Measurements from ENCODE around the gene GPR35. TPM values are rescaled to one million over a fixed set of nuclear protein-coding genes. Genes with fewer than 3 reads are reported as not detected.

Gene GPR35
- total RNA-seq, 1 experiment from 2014 or later, result 1.9 TPM

DNA sequence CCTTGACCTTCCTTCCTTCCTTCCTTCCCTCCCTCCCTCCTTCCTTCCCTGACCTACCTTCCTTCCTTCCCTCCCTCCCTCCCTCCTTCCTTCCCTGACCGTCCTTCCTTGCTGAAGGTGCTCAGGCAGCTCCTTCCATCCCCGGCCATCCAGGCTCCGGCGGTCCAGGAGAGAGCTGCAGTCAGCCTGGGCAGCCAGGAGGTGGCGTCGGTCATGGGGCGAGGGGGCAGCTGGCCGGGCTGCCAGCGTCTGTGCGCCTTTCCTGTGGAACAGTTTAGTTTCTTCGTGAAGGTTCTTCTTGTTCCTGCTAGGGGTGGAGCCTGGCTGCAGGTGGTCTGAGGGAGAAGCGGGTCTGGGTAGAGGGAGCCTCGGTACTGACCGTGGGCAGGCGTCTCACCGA, 15.7 kb downstream of the GPR35 start:
- no peak for DNase-seq
- H3K4me1 ChIP-seq (ENCODE audit: low read length), result no peaks in the 10 kb centered on the region
- H3K9ac ChIP-seq (ENCODE audit: low read length), result no peak overlapping the region
- H4K20me1 ChIP-seq (ENCODE audit: insufficient read depth, low read depth, low read length), result no peaks in the 10 kb centered on the region
- no peaks in the 10 kb centered on the region for H3K9me2 ChIP-seq (replicated peaks; ENCODE audit: insufficient read depth, low read length)
- H3K36me3 ChIP-seq (ENCODE audit: insufficient read depth, low read length), result no peaks in the 10 kb centered on the region
- H3K9me3 ChIP-seq (ENCODE audit: low read length), result no peaks in the 10 kb centered on the region
- no peaks in the 10 kb centered on the region for H3K79me2 ChIP-seq (ENCODE audit: low read length)
- H2AFZ ChIP-seq (ENCODE audit: low read length), result no peak overlapping the region
- no peaks in the 10 kb centered on the region for H3K27me3 ChIP-seq (ENCODE audit: low read length)
- H3K4me3 ChIP-seq (ENCODE audit: low read length), result no peak overlapping the region
- H3K4me2 ChIP-seq (ENCODE audit: low read depth, low read length, poor library complexity, severe bottlenecking), result no peak overlapping the region
- no peak overlapping the region for H3K27ac ChIP-seq (ENCODE audit: low read length)

DNA sequence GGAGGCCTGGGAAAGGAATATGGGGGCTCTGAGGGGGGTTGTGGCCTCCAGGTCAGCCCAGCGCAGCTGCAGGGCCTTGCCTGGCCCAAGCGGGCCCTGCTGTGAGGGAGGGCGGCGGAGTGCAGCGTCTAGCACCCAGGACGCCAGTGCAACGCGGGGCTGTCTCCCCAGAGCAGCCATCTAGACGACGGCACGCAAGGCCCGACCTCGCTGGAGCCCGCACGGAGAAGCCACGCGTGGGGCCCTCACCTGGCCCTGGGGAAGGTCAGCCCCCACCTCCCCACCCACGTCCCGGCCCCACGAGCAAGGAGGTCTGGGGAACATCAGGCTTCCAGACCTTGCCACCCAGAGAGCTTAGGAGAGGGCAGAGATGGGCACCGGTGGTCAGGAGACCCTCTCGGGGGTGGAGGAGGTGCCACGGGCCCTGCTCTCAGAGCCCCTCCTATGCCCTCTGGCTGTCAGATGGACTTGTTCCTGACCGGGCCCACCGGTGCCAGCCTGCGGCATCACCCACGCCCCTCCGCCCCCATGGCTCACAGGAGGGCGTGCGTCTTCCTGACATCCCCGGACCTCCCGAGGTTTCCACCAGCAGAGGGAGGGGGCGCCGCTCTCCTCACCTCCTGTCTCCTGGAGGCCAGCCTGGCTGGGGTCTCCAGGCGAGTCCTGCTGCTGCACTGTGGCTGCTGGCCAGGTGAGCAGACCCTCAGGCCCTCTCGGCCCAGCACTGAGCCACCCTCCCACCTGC, 17.0 kb downstream of the GPR35 start:
- H3K79me2 ChIP-seq (ENCODE audit: low read length), result no peaks in the 10 kb centered on the region
- H3K9me3 ChIP-seq (ENCODE audit: low read length), result no peaks in the 10 kb centered on the region
- H3K27me3 ChIP-seq (ENCODE audit: low read length), result no peaks in the 10 kb centered on the region
- no peak overlapping the region for H3K4me3 ChIP-seq (ENCODE audit: low read length)
- DNase-seq, result no peak
- no peak overlapping the region for H2AFZ ChIP-seq (ENCODE audit: low read length)
- H3K9ac ChIP-seq (ENCODE audit: low read length), result no peak overlapping the region
- H3K9me2 ChIP-seq (replicated peaks; ENCODE audit: insufficient read depth, low read length), result no peaks in the 10 kb centered on the region
- no peaks in the 10 kb centered on the region for H3K4me1 ChIP-seq (ENCODE audit: low read length)
- no peaks in the 10 kb centered on the region for H3K36me3 ChIP-seq (ENCODE audit: insufficient read depth, low read length)
- H3K27ac ChIP-seq (ENCODE audit: low read length), result no peak overlapping the region
- H4K20me1 ChIP-seq (ENCODE audit: insufficient read depth, low read depth, low read length), result no peaks in the 10 kb centered on the region
- no peak overlapping the region for H3K4me2 ChIP-seq (ENCODE audit: low read depth, low read length, poor library complexity, severe bottlenecking)

DNA sequence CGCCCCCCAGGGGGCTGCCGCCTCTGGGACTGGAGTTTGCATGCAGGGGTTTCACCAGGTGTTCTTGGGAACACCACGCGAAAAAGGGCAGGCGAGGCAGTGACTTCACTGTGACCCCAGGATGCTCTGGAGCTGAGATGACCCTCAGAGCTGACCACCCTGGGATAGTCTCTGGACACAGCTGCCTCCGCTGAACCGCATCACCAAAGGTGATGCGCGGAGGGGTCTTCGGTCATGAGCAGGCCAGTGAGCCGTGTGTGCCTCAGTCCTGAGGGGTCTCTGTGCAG, 17.5 kb downstream of the GPR35 start:
- H3K79me2 ChIP-seq (ENCODE audit: low read length), result no peaks in the 10 kb centered on the region
- H3K36me3 ChIP-seq (ENCODE audit: insufficient read depth, low read length), result no peaks in the 10 kb centered on the region
- DNase-seq, result no peak
- no peak overlapping the region for H3K4me2 ChIP-seq (ENCODE audit: low read depth, low read length, poor library complexity, severe bottlenecking)
- no peaks in the 10 kb centered on the region for H3K9me3 ChIP-seq (ENCODE audit: low read length)
- H2AFZ ChIP-seq (ENCODE audit: low read length), result no peak overlapping the region
- no peak overlapping the region for H3K27ac ChIP-seq (ENCODE audit: low read length)
- no peaks in the 10 kb centered on the region for H4K20me1 ChIP-seq (ENCODE audit: insufficient read depth, low read depth, low read length)
- no peaks in the 10 kb centered on the region for H3K27me3 ChIP-seq (ENCODE audit: low read length)
- H3K4me1 ChIP-seq (ENCODE audit: low read length), result no peaks in the 10 kb centered on the region
- H3K9ac ChIP-seq (ENCODE audit: low read length), result no peak overlapping the region
- no peak overlapping the region for H3K4me3 ChIP-seq (ENCODE audit: low read length)
- H3K9me2 ChIP-seq (replicated peaks; ENCODE audit: insufficient read depth, low read length), result no peaks in the 10 kb centered on the region

DNA sequence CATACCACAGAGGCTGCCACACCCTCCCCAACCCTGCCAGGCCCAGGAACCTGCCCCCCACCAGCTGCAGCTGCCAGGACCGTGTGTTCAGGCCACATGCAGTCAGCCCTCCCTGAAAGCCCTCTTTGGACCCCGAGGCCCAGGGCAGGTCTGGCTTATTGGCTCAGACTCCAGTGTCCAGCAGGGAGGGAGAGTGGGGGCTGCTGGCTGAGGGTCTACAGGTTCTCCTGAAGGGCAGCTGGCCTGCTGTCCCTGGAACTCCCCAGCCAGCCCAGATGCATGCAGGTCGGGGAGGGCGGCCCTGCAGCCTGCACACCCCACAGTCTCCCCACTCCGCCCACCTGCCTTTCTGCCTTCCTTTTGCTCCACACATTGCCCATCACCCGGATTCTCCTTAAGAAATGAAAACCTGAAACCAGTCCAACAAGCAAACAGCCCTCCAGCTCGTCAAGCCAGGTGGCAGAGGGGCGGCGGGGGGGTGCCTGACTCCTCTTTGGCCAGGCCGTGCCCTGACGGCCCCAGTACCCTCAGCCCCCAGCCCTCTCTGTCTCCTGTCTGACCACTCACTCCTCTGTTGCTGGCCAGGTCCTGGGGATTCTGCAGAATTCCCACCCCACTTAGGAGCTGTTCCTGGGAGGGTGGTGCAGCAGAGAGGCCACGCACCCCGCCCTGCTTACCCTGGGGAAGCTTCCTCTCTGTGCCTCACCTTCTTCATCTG, 18.0 kb downstream of the GPR35 start:
- no peaks in the 10 kb centered on the region for H3K9me3 ChIP-seq (ENCODE audit: low read length)
- no peaks in the 10 kb centered on the region for H3K36me3 ChIP-seq (ENCODE audit: insufficient read depth, low read length)
- DNase-seq, result no peak
- no peak overlapping the region for H3K27ac ChIP-seq (ENCODE audit: low read length)
- H3K4me3 ChIP-seq (ENCODE audit: low read length), result no peak overlapping the region
- H3K27me3 ChIP-seq (ENCODE audit: low read length), result no peaks in the 10 kb centered on the region
- H3K4me1 ChIP-seq (ENCODE audit: low read length), result no peaks in the 10 kb centered on the region
- H3K4me2 ChIP-seq (ENCODE audit: low read depth, low read length, poor library complexity, severe bottlenecking), result no peak overlapping the region
- no peaks in the 10 kb centered on the region for H3K79me2 ChIP-seq (ENCODE audit: low read length)
- H2AFZ ChIP-seq (ENCODE audit: low read length), result no peak overlapping the region
- no peaks in the 10 kb centered on the region for H3K9me2 ChIP-seq (replicated peaks; ENCODE audit: insufficient read depth, low read length)
- H4K20me1 ChIP-seq (ENCODE audit: insufficient read depth, low read depth, low read length), result no peaks in the 10 kb centered on the region
- H3K9ac ChIP-seq (ENCODE audit: low read length), result no peak overlapping the region

DNA sequence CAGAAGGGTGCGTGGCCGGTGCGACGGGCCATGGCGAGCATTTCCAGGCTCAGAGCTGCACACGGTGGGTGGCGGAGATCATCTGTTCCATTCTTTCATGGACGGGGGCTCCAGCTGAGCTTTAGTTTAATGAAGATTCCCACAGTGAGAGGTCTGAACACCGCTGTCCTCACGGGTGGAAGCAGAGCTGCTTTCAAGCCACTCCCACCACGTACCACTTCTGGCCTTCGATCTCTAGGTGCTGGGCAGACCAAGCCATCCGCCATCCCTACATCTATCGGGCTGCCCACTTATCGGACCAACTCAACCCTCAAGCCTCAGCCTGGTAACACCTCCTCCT, 18.5 kb downstream of the GPR35 start:
- no peak for DNase-seq
- H3K27me3 ChIP-seq (ENCODE audit: low read length), result no peaks in the 10 kb centered on the region
- no peak overlapping the region for H2AFZ ChIP-seq (ENCODE audit: low read length)
- no peaks in the 10 kb centered on the region for H3K79me2 ChIP-seq (ENCODE audit: low read length)
- H3K4me1 ChIP-seq (ENCODE audit: low read length), result no peaks in the 10 kb centered on the region
- H4K20me1 ChIP-seq (ENCODE audit: insufficient read depth, low read depth, low read length), result no peaks in the 10 kb centered on the region
- H3K4me3 ChIP-seq (ENCODE audit: low read length), result no peak overlapping the region
- H3K9ac ChIP-seq (ENCODE audit: low read length), result no peak overlapping the region
- H3K9me2 ChIP-seq (replicated peaks; ENCODE audit: insufficient read depth, low read length), result no peaks in the 10 kb centered on the region
- H3K27ac ChIP-seq (ENCODE audit: low read length), result no peak overlapping the region
- no peaks in the 10 kb centered on the region for H3K9me3 ChIP-seq (ENCODE audit: low read length)
- no peak overlapping the region for H3K4me2 ChIP-seq (ENCODE audit: low read depth, low read length, poor library complexity, severe bottlenecking)
- no peaks in the 10 kb centered on the region for H3K36me3 ChIP-seq (ENCODE audit: insufficient read depth, low read length)

DNA sequence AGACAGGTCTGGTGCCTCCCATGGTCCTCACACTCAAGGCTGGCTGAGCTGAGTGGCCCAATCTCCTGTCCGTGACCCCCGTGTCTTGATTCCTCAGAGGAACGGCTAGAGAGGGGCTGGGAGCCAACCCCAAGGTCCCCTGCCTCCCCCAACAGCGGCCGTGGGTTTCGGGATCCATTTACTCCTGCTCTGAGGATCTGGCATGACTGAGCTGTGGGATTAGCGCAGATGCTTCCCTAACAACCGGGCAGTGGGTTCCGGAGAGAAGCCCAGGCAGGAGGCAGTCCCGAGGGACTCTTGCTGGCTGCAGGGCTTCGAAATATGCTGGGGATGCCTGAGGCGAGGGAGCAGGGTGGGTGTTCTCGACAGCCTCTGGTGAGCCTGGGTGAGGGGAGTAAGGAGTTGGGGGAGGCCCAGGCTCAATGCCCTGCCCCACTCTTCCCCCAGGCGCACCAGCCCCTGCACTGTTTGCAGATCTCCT, 18.9 kb downstream of the GPR35 start:
- Histone ChIP-seq H3K4me1 (ENCODE audit: low read length) (no peaks in the 10 kb centered on the region), H3K9me3 (ENCODE audit: low read length) (no peaks in the 10 kb centered on the region), H3K4me3 (ENCODE audit: low read length) (no peak overlapping the region), H4K20me1 (ENCODE audit: insufficient read depth, low read depth, low read length) (no peaks in the 10 kb centered on the region), H3K79me2 (ENCODE audit: low read length) (no peaks in the 10 kb centered on the region), H2AFZ (ENCODE audit: low read length) (no peak overlapping the region), H3K27ac (ENCODE audit: low read length) (no peak overlapping the region), H3K9me2 (replicated peaks; ENCODE audit: insufficient read depth, low read length) (no peaks in the 10 kb centered on the region), H3K9ac (ENCODE audit: low read length) (no peak overlapping the region), H3K4me2 (ENCODE audit: low read depth, low read length, poor library complexity, severe bottlenecking) (no peak overlapping the region), H3K36me3 (ENCODE audit: insufficient read depth, low read length) (no peaks in the 10 kb centered on the region), H3K27me3 (ENCODE audit: low read length) (no peaks in the 10 kb centered on the region)
- no peak for DNase-seq

DNA sequence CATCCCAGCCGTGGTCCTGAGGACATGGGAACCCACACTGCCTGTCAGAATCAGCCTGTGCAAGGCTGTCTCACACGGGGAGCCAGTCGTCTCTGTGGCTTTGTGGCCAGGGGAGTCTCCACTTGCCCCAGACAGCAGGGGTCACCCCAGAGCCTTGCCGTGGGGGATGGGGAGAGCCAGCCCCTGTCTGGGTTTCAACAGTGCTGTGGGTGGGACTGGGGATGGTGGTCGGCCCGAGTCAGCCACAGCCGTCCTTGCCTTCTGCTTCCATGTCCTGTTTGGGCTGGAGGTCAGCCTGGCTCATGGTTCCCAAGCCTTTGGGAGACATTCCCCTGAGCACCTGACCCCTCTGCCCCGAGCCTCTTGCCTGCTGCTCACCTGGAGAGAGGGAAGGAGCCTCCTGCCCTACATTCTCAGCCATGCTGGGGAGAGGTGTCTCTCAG, 19.6 kb downstream of the GPR35 start:
- Histone ChIP-seq H3K4me1 (ENCODE audit: low read length) (no peaks in the 10 kb centered on the region), H4K20me1 (ENCODE audit: insufficient read depth, low read depth, low read length) (no peaks in the 10 kb centered on the region), H2AFZ (ENCODE audit: low read length) (no peak overlapping the region), H3K79me2 (ENCODE audit: low read length) (no peaks in the 10 kb centered on the region), H3K36me3 (ENCODE audit: insufficient read depth, low read length) (no peaks in the 10 kb centered on the region), H3K4me2 (ENCODE audit: low read depth, low read length, poor library complexity, severe bottlenecking) (no peak overlapping the region), H3K9ac (ENCODE audit: low read length) (no peak overlapping the region), H3K9me2 (replicated peaks; ENCODE audit: insufficient read depth, low read length) (no peaks in the 10 kb centered on the region), H3K27me3 (ENCODE audit: low read length) (no peaks in the 10 kb centered on the region), H3K4me3 (ENCODE audit: low read length) (no peak overlapping the region), H3K27ac (ENCODE audit: low read length) (no peak overlapping the region), H3K9me3 (ENCODE audit: low read length) (no peaks in the 10 kb centered on the region)
- DNase-seq, result no peak

DNA sequence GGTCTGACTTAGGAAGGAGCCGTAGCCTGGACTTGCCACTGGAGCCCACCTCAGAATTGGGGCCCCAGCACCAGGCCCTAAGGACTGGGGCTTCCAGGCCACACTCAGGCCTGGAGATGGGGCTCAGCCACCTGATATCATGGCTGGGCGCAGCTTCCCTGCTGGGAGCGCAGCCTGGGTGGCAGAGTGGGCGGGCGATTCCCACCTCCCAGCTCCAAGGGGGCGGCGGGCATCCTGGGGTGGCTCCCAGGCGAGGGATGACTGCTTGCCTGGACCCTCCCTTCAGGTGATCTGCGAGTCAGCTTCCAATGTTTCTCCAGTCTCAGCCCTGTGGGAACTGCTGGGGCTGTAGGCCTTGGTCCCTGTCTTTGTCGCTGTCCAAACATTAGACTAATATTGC, 20.1 kb downstream of the GPR35 start:
- Histone ChIP-seq H2AFZ (ENCODE audit: low read length) (no peak overlapping the region), H3K9me2 (replicated peaks; ENCODE audit: insufficient read depth, low read length) (no peaks in the 10 kb centered on the region), H3K27me3 (ENCODE audit: low read length) (no peaks in the 10 kb centered on the region), H3K9ac (ENCODE audit: low read length) (no peak overlapping the region), H3K27ac (ENCODE audit: low read length) (no peak overlapping the region), H3K9me3 (ENCODE audit: low read length) (no peaks in the 10 kb centered on the region), H3K36me3 (ENCODE audit: insufficient read depth, low read length) (no peaks in the 10 kb centered on the region), H3K4me3 (ENCODE audit: low read length) (no peak overlapping the region), H4K20me1 (ENCODE audit: insufficient read depth, low read depth, low read length) (no peaks in the 10 kb centered on the region), H3K4me2 (ENCODE audit: low read depth, low read length, poor library complexity, severe bottlenecking) (no peak overlapping the region), H3K79me2 (ENCODE audit: low read length) (no peaks in the 10 kb centered on the region), H3K4me1 (ENCODE audit: low read length) (no peaks in the 10 kb centered on the region)
- no peak for DNase-seq
